ENCODE measurements around the gene SNRPD1.
"Not testable (repeated sequence)": the region's sequence is repeated elsewhere in the genome, so short reads cannot be mapped to it uniquely, and the experiment has no call there.

The SNRPD1 gene

GRCh38 chr18:21660078-21660477 is 48.0 kb downstream of the SNRPD1 start:
- no peak for DNase-seq (ENCODE audit: extremely low spot score)
- POLR2A ChIA-PET, result no interaction called here
- CTCF ChIA-PET, result no interaction called here
- TF ChIP-seq CTBP1 (IDR thresholded peaks at IDR 0.05; ENCODE audit: borderline replicate concordance) (no peak), SUZ12 (IDR thresholded peaks at IDR 0.05) (no peak), BHLHE40 (IDR thresholded peaks at IDR 0.05; ENCODE audit: borderline replicate concordance) (no peak), TARDBP (IDR thresholded peaks at IDR 0.05) (no peak), L3MBTL2 (conservative IDR thresholded peaks at IDR 0.05) (no peak), ZNF384 (IDR thresholded peaks at IDR 0.05) (no peak)

- ChIA-PET POLR2A (no interaction called here), CTCF (interaction anchor here (0.6 kb wide), 1 partner anchor 11 kb away, joined by 3 read pairs; no protein-coding TSS in a partner anchor)
- no peak for DNase-seq (ENCODE audit: extremely low spot score)
- no peak for TF ChIP-seq FOXK2 (IDR thresholded peaks at IDR 0.05)
- no peak for TF ChIP-seq FOXA1 (IDR thresholded peaks at IDR 0.05)
- TF ChIP-seq BHLHE40 (IDR thresholded peaks at IDR 0.05; ENCODE audit: borderline replicate concordance), result no peak
- no peak for TF ChIP-seq NFRKB (IDR thresholded peaks at IDR 0.05)
- TF ChIP-seq ARNT (IDR thresholded peaks at IDR 0.05), result no peak
- TF ChIP-seq HDGF (IDR thresholded peaks at IDR 0.05; ENCODE audit: borderline replicate concordance), result no peak
- TF ChIP-seq TARDBP (IDR thresholded peaks at IDR 0.05), result no peak
- TF ChIP-seq L3MBTL2 (conservative IDR thresholded peaks at IDR 0.05), result no peak
- TF ChIP-seq, protein P1, sequence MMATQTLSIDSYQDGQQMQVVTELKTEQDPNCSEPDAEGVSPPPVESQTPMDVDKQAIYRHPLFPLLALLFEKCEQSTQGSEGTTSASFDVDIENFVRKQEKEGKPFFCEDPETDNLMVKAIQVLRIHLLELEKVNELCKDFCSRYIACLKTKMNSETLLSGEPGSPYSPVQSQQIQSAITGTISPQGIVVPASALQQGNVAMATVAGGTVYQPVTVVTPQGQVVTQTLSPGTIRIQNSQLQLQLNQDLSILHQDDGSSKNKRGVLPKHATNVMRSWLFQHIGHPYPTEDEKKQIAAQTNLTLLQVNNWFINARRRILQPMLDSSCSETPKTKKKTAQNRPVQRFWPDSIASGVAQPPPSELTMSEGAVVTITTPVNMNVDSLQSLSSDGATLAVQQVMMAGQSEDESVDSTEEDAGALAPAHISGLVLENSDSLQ (IDR thresholded peaks at IDR 0.05), result no peak
- no peak for TF ChIP-seq LEF1 (IDR thresholded peaks at IDR 0.05; ENCODE audit: borderline replicate concordance)
- no peak for TF ChIP-seq SUZ12 (IDR thresholded peaks at IDR 0.05)
- TF ChIP-seq ELF4 (IDR thresholded peaks at IDR 0.05), result no peak
- no peak for TF ChIP-seq FOXM1 (IDR thresholded peaks at IDR 0.05; ENCODE audit: borderline replicate concordance)
- no peak for TF ChIP-seq CTBP1 (IDR thresholded peaks at IDR 0.05; ENCODE audit: borderline replicate concordance)
- no peak for TF ChIP-seq SP1 (IDR thresholded peaks at IDR 0.05)
Observed at GRCh38 chr18:21662581-21662980, 50.5 kb downstream of the SNRPD1 start.

GRCh38 chr18:21663578-21663977 is 51.5 kb downstream of the SNRPD1 start:
- TF ChIP-seq ZNF384 (IDR thresholded peaks at IDR 0.05) (no peak), NFRKB (IDR thresholded peaks at IDR 0.05) (no peak), SP1 (IDR thresholded peaks at IDR 0.05) (no peak), TARDBP (IDR thresholded peaks at IDR 0.05) (no peak), FOXM1 (IDR thresholded peaks at IDR 0.05; ENCODE audit: borderline replicate concordance) (no peak), FOXA1 (IDR thresholded peaks at IDR 0.05) (no peak), FOXK2 (IDR thresholded peaks at IDR 0.05) (no peak), ARNT (IDR thresholded peaks at IDR 0.05) (no peak), BHLHE40 (IDR thresholded peaks at IDR 0.05; ENCODE audit: borderline replicate concordance) (no peak), HDGF (IDR thresholded peaks at IDR 0.05; ENCODE audit: borderline replicate concordance) (no peak), SUZ12 (IDR thresholded peaks at IDR 0.05) (no peak), L3MBTL2 (conservative IDR thresholded peaks at IDR 0.05) (no peak)
- ChIA-PET POLR2A (no interaction called here), CTCF (no interaction called here)
- no peak for DNase-seq (ENCODE audit: extremely low spot score)

DNA sequence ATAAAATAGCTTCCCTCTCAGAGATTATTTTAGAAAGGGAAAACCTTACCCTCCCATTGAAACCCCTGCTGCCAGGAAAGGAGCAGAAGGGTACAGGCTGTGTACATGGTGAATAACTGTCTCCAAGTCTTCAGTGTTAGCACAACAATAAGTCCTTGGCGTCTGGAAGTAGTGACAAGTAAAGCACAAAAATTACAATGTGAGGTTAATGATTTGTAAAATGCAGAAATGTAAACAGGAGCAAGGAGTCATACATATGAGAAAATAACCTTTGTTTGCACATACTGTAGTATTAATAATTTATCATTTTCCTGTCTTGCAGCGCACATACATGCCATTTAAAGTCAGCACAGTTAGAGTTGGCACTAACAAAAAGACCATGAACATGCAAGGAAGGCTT is 52.0 kb downstream of the SNRPD1 start:
- DNase-seq (ENCODE audit: extremely low spot score), result no peak
- TF ChIP-seq CTBP1 (IDR thresholded peaks at IDR 0.05; ENCODE audit: borderline replicate concordance) (no peak), HDGF (IDR thresholded peaks at IDR 0.05; ENCODE audit: borderline replicate concordance) (no peak), ARNT (IDR thresholded peaks at IDR 0.05) (no peak), SP1 (IDR thresholded peaks at IDR 0.05) (no peak), ZNF384 (IDR thresholded peaks at IDR 0.05) (no peak), L3MBTL2 (conservative IDR thresholded peaks at IDR 0.05) (no peak), TARDBP (IDR thresholded peaks at IDR 0.05) (no peak), FOXM1 (IDR thresholded peaks at IDR 0.05; ENCODE audit: borderline replicate concordance) (no peak), LEF1 (IDR thresholded peaks at IDR 0.05; ENCODE audit: borderline replicate concordance) (no peak), FOXK2 (IDR thresholded peaks at IDR 0.05) (no peak), SUZ12 (IDR thresholded peaks at IDR 0.05) (no peak), NFRKB (IDR thresholded peaks at IDR 0.05) (no peak), ELF4 (IDR thresholded peaks at IDR 0.05) (no peak), BHLHE40 (IDR thresholded peaks at IDR 0.05; ENCODE audit: borderline replicate concordance) (no peak)
- TF ChIP-seq, protein P1 (IDR thresholded peaks at IDR 0.05), result no peak
- CTCF ChIA-PET, result no interaction called here
- POLR2A ChIA-PET, result no interaction called here

GRCh38 chr18:21669736-21670285 is 57.7 kb downstream of the SNRPD1 start:
- TF ChIP-seq FOXK2 (IDR thresholded peaks at IDR 0.05) (no peak), ELF4 (IDR thresholded peaks at IDR 0.05) (no peak), FOXM1 (IDR thresholded peaks at IDR 0.05; ENCODE audit: borderline replicate concordance) (no peak), HDGF (IDR thresholded peaks at IDR 0.05; ENCODE audit: borderline replicate concordance) (no peak), TARDBP (IDR thresholded peaks at IDR 0.05) (no peak), FOXA1 (IDR thresholded peaks at IDR 0.05) (no peak), SP1 (IDR thresholded peaks at IDR 0.05) (no peak), NFRKB (IDR thresholded peaks at IDR 0.05) (no peak), ARNT (IDR thresholded peaks at IDR 0.05) (no peak), LEF1 (IDR thresholded peaks at IDR 0.05; ENCODE audit: borderline replicate concordance) (no peak), BHLHE40 (IDR thresholded peaks at IDR 0.05; ENCODE audit: borderline replicate concordance) (no peak), SUZ12 (IDR thresholded peaks at IDR 0.05) (no peak)
- CTCF ChIA-PET, result interaction anchor here (1.8 kb wide), 1 partner anchor 13 kb away, joined by 8 read pairs; no protein-coding TSS in a partner anchor
- POLR2A ChIA-PET, result interaction anchor here (1.1 kb wide), 1 partner anchor 70 kb away, joined by 5 read pairs; the partner anchor contains the start of gene MIB1
- DNase-seq (ENCODE audit: extremely low spot score), result no peak

DNA sequence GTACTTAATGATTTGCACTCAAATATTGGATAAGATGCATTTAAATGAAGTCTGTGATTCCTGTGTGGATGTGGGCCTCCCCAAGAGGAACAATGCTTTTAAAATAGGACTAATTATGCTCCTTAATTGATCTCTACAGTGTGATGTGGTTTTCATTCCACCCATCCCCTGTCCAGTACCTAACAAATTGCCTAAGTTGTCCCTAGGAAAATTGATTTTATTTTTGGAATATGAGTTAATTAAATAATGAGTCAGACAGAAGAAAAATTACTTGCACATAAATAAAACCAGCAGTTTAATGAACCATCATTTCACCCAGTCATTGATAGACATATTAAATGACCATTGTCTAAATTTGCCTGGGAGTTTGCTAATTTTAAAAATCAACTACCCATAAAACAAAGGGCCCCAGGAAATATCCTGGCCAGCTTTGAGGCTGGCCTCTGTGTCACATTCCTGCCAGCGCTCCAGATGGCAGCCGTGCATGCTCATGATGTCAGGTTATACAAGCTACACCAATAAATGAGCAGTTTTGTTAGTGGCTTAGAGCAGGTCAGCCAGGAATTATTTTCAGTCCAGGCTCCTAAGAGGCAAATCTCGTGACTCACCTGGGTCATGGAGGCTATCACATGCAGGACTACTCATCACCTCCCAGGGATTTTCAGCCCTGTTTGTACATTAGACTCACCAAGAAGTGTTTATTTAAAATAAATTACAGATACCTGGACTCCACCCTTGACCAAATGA is 60.6 kb downstream of the SNRPD1 start:
- DNase-seq (ENCODE audit: extremely low spot score), result no peak
- ChIA-PET POLR2A (no interaction called here), CTCF (no interaction called here)
- TF ChIP-seq, protein P1 (IDR thresholded peaks at IDR 0.05), result no peak
- TF ChIP-seq TARDBP (IDR thresholded peaks at IDR 0.05) (no peak), FOXA1 (IDR thresholded peaks at IDR 0.05) (no peak), FOXM1 (IDR thresholded peaks at IDR 0.05; ENCODE audit: borderline replicate concordance) (no peak)

DNA sequence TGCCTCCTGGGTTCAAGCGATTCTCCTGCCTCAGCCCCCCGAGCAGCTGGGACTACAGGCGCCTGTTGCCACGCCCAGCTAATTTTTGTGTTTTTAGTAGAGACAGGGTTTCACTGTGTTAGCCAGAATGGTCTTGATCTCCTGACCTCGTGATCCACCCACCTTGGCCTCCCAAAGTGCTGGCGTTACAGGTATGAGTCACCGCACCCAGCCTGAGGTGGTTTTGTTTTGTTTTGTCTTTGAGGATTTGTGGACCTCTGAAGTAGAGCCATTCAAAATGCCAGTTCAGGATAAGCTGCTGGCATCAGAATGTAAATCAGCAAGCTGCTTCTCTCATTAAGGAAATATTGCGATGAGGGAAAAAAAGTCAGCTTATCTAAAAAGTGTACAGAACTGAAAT is 63.2 kb downstream of the SNRPD1 start:
- DNase-seq (ENCODE audit: extremely low spot score); CTCF ChIA-PET; POLR2A ChIA-PET: not testable (repeated sequence)
